K562 (cell line): ENCODE results near the gene MCL1. TPM values are rescaled to one million over a fixed set of nuclear protein-coding genes. Genes with fewer than 3 reads are reported as not detected.

Experiments
- ARHGAP35 ChIP-seq: fragments of 450-650 bp; IDR thresholded peaks from 2 replicates; pipeline ENCODE4 v1.6.1; 2018; ENCODE audit not compliant: partially characterized antibody
- ASH1L ChIP-seq: fragments of 450-650 bp; IDR thresholded peaks from 2 replicates; pipeline ENCODE4 v1.6.1; 2018; ENCODE audit warnings: borderline replicate concordance, mild to moderate bottlenecking, low read depth; ENCODE audit not compliant: partially characterized antibody
- E2F8 ChIP-seq: fragments of 450-650 bp; IDR thresholded peaks from 2 replicates; pipeline ENCODE4 v1.7.1; 2018; ENCODE audit warnings: mild to moderate bottlenecking, low read depth; ENCODE audit not compliant: partially characterized antibody
- ID3 ChIP-seq, 2 experiments: fragments of 250-450 bp in 1 of 2; fragments of 450-650 bp in 1 of 2; sonication (Bioruptor Pico) in 1 of 2; IDR thresholded peaks; 2 replicates each; pipeline versions ENCODE4 v1.6.1 to v1.8.0; 2016 to 2021; ENCODE audit warnings: mild to moderate bottlenecking in 2 of 2, moderate library complexity in 2 of 2, missing compliant biosample characterization in 1 of 2, missing genetic modification characterization in 1 of 2
- JUND ChIP-seq, 2 experiments: IDR thresholded peaks; 2 replicates in 1 of 2; 3 replicates in 1 of 2; pipeline ENCODE4 v1.6.1; 2011; ENCODE audit warnings: borderline replicate concordance in 2 of 2, low read depth in 2 of 2, low read length in 2 of 2, improper control_type of control experiment in 1 of 2, missing biosample characterization in 1 of 2, missing genetic modification characterization in 1 of 2, missing genetic modification reagents in 1 of 2
- NKRF ChIP-seq: fragments of 450-650 bp; IDR thresholded peaks from 2 replicates; pipeline ENCODE4 v1.6.1; 2016; ENCODE audit warnings: borderline replicate concordance
- RAD51 ChIP-seq: fragments of 450-650 bp; IDR thresholded peaks from 2 replicates; pipeline ENCODE4 v1.7.1; 2016; ENCODE audit warnings: low read depth, mild to moderate bottlenecking, borderline replicate concordance
- RBM15 ChIP-seq: fragments of 200-400 bp; formaldehyde crosslinking; IDR thresholded peaks from 2 replicates; pipeline ENCODE4 v1.6.1; 2018; ENCODE audit warnings: mild to moderate bottlenecking, low read length, moderate library complexity; ENCODE audit not compliant: insufficient read depth
- TGIF2 ChIP-seq: sonication (generic); formaldehyde crosslinking; IDR thresholded peaks from 2 replicates; pipeline ENCODE4 v1.8.1; 2022; ENCODE audit warnings: mild to moderate bottlenecking, missing genetic modification reagents, moderate library complexity
- ZNF318 ChIP-seq, 2 experiments: fragments of 450-650 bp; IDR thresholded peaks; 2 replicates each; pipeline ENCODE4 v1.6.1; 2016; ENCODE audit warnings: mild to moderate bottlenecking in 2 of 2, borderline replicate concordance in 1 of 2, low read depth in 1 of 2, moderate library complexity in 1 of 2
- ZNF408 ChIP-seq: fragments of 250-450 bp; sonication (Bioruptor Pico); IDR thresholded peaks from 2 replicates; pipeline ENCODE4 v1.4.0; 2020; ENCODE audit warnings: low read depth, mild to moderate bottlenecking, moderate library complexity
- ZNF717 ChIP-seq: fragments of 250-450 bp; sonication (Bioruptor Pico); IDR thresholded peaks from 2 replicates; pipeline ENCODE4 v1.5.0; 2021
- polyA plus RNA-seq, 8 experiments: library from polyadenylated mRNA; depleted of rRNA in 4 of 8; stranded (reverse) in 5 of 8; unstranded in 3 of 8; fragments of >200 nt; fragmentation: Nextera tagmentation in 2 of 8; fragmentation: Illumina TruSeq in 1 of 8; extraction: Ambion mirVana in 2 of 8; extraction: Trizol in 1 of 8; gene quantifications; 2 replicates each; pipeline versions ENCODE4 v1.2.1 to v1.2.3, GENCODE V29; 2011 to 2014; ENCODE audit warnings: inconsistent platforms in 1 of 8, missing spikeins in 1 of 8
- total RNA-seq, 7 experiments: library from RNA; depleted of rRNA in 6 of 7; stranded (reverse); fragments of >200 nt in 6 of 7; fragmentation: Illumina TruSeq in 2 of 7; extraction: Trizol in 2 of 7; gene quantifications; 2 replicates each; pipeline versions ENCODE4 v1.2.1 to v1.2.3, GENCODE V29; 2011 to 2021; ENCODE audit warnings: low replicate concordance in 1 of 7

The MCL1 gene
- total and polyA plus RNA-seq, 9 of the 15 experiments (the other 6 are each of a cell fraction or from before 2014, with no cell fraction given) = 27.1 to 224 (median 138) TPM

- TF ChIP-seq RBM15 = no peak
- TF ChIP-seq ASH1L = no peak
- no peak for TF ChIP-seq NKRF
- peak; percentile 22 for TF ChIP-seq E2F8
- no peak for TF ChIP-seq ZNF318 (IDR thresholded peaks at IDR 0.05; ENCODE audit: borderline replicate concordance in 1 of 2, low read depth in 1 of 2)
- no peak for TF ChIP-seq ARHGAP35
- TF ChIP-seq ZNF717 = no peak
- no peak for TF ChIP-seq TGIF2 (CRISPR knock-in tag)
- TF ChIP-seq ZNF408 = no peak
- peak; percentile 69 for TF ChIP-seq JUND (IDR thresholded peaks at IDR 0.05; ENCODE audit: borderline replicate concordance, low read depth, low read length)
- peak; percentile 71; the same call in 2 of the 3 replicates for TF ChIP-seq JUND (tag; IDR thresholded peaks at IDR 0.05; ENCODE audit: borderline replicate concordance, low read depth, low read length)
- TF ChIP-seq ID3 (CRISPR knock-in tag; IDR thresholded peaks at IDR 0.05) = no peak
- TF ChIP-seq ID3 (tag; IDR thresholded peaks at IDR 0.05) = peak; percentile 98
- TF ChIP-seq RAD51 = 0 out of 2 replicates have a peak, but pooled peaks have one; percentile 33
Measured at GRCh38 chr1:150545486-150546032, 33.9 kb downstream of the MCL1 start (continued).
